GM18508 (cell line): ENCODE measurements around the gene MYBPC2.
"Not testable (repeated sequence)": the region's sequence is repeated elsewhere in the genome, so short reads cannot be mapped to it uniquely, and the experiment has no call there.

Experiments
- ATAC-seq: cut with Tn5 transposase; IDR thresholded peaks from one replicate; pipeline ENCODE4 v1.9.1; 2021; ENCODE audit warnings: moderate number of reproducible peaks; ENCODE audit not compliant: insufficient read depth, unreplicated experiment

MYBPC2 gene

DNA sequence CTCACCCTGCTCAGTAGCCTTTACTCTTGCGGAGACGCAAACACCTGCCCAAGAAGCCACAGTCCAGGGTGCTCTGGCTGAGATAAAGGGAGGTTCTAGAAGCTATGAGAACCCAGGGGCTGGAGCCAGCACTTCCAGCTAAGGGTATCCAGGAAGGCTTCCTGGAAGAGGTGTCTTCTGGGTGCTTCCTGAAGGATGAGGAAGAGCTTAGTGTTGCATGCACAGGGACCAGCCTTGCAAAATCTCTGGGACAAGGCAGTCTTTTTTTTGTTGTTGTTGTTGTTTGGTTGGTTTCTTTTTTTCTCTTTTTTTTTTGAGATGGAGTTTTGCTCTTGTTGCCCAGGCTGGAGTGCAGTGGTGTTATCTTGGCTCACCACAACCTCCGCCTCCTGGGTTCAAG is 20.6 kb downstream of the MYBPC2 start:
- no peak for ATAC-seq

- no peak for ATAC-seq
Observed at GRCh38 chr19:50455992-50456391, 23.3 kb downstream of the MYBPC2 start.

DNA sequence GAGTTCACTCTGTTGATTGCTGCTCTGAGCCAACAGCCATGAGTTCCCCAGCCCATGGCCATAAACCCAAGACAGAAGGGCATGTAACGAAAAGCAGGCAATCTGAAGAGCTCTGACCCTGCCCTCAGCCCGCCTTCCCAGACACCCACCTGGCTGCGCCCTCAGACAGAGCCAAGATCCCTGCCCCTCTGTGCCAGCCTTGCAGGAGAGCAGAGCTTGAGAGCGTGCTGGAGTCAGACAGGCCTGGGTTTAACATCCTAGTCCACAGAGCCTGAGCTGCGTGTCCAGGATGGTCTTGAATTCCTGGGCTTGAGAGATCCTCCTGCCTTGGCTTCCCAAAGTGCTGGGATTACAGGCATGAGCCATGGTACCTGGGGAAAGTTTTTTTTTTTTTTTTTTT is 24.6 kb downstream of the MYBPC2 start:
- no peak for ATAC-seq

DNA sequence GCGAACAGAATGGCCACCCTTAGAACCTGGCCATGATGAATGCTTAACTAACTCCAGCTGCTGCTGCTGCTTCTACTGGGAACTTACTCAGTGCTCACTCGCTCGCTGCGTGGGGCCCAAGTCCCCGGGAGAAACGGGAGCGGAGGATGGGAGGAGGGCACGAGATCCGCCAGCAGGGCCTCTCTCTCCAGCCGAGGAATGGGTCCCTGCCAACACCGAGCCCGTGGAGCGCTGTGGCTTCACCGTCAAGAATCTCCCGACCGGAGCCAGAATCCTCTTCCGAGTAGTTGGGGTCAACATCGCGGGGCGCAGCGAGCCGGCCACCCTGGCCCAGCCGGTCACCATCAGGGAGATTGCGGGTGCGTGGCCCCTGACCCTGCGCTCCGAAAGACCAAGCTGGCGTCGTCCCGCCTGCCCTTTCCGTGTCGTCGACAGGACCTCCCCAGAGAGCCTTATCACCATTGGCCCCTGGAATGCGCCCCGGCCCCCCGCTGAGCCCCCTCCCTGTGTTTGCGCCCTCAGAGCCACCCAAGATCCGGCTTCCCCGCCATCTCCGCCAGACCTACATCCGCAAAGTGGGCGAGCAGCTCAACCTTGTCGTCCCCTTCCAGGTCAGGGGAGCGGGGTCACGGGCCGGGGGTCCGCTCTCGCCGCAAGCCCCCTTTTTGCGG is 25.8 kb downstream of the MYBPC2 start:
- no peak for ATAC-seq

GRCh38 chr19:50459067-50459456 is 26.4 kb downstream of the MYBPC2 start:
- no peak for ATAC-seq

DNA sequence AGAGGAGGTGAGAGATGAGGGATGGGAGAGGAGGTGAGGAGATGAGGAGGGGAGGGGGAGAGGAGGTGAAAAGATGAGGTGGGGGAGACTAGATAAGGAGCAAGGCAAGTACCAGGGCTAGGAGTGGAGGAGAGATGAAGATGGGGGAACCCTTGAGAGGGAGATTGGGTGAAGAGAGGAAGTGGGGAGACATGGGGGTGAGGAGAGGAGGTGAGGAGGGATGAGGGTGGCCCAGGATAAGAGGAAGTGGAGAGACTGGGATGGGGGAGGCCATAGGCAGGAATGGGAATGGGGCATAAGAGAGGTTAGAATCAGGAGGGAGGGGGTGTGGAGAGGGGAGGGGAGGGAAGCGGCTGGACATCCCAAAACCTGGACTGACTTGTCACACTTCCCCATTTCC is 26.9 kb downstream of the MYBPC2 start:
- ATAC-seq = no peak

GRCh38 chr19:50460161-50460765 is 27.6 kb downstream of the MYBPC2 start:
- no peak for ATAC-seq

GRCh38 chr19:50461066-50461875 is 28.6 kb downstream of the MYBPC2 start:
- no peak for ATAC-seq

DNA sequence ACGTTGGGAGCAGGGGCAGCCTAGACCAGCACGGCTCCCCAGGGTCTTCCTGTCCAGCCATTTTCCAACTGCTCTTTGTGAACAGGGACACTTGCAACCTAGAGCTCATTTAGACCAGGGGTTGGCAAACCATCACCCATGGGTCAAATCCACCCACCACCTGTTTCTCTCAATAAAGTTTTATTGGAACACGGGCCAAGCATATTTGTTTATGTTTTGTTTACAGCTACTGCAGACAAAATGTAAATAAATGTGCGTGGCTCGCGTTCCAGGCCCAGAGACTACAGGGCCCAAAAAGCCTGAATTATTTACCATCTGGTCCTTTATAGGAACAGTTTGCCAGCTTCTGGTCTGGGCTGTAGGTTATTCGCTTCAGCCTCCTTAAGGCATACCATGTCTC is 30.3 kb downstream of the MYBPC2 start:
- ATAC-seq = no peak

GRCh38 chr19:50464348-50464747 is 31.7 kb downstream of the MYBPC2 start:
- no peak for ATAC-seq

DNA sequence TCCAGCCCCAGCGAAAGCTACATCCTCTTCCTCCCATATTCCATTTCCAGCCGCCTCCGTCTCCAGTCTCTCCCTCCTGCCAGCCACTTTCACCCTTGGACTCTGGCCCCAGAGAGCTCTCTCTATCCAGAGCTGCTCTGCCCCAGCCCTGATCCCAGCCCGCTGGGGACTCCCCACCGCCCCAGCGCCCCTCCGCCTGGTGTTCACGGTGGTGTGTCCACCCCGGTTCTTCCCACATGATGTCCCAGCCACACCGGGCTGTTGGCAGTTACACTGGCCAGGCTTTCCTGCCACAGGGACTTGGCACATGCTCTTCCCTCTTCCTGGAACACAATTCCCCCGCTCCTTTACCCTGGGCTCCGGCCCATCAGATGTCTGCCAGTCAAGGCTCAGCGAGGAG is 32.3 kb downstream of the MYBPC2 start:
- ATAC-seq = no peak

GRCh38 chr19:50465986-50466705 is 33.5 kb downstream of the MYBPC2 start:
- no peak for ATAC-seq

DNA sequence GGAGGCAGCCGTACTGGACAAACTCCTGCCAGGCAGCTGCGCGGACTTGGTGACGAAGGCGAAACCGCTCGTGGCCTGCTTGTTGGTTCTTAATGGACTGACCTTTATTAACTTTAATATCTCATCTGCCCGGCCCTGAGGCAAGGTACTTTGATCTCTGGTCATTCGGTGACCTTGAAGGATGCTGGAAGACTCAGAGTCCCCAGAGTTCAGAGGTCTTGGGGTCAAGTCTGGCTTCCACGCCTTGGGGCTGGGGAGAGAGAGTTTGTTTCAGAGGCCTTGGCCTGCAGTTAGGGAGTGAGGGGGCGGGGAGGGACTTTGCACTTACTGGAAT is 34.0 kb downstream of the MYBPC2 start:
- ATAC-seq = no peak

DNA sequence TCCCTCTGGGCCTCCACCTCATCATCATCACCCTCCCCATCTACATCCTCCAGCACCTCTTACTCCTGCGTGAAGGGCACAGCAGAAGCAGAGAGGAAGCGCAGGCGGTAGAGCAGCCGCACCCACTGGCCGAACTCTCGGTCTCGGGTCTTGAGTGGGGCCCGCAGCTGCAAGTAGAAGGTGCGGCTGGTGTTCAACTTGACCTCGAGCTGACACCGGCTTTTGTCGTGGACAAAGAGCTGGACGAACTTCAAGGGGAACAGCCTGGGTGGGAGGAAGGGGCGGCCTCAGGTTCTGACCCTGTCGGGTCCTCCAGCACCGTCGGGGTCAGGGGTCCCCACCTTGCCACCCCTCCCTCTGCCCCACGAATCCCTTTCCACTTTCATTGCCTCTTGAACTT is 34.9 kb downstream of the MYBPC2 start:
- ATAC-seq = no peak

- no peak for ATAC-seq
Observed at GRCh38 chr19:50468818-50469217, 36.1 kb downstream of the MYBPC2 start.

GRCh38 chr19:50473336-50473735 is 40.6 kb downstream of the MYBPC2 start:
- ATAC-seq = not testable (repeated sequence)

GRCh38 chr19:50475101-50475568 is 42.4 kb downstream of the MYBPC2 start:
- no peak for ATAC-seq

GRCh38 chr19:50475736-50476223 is 43.1 kb downstream of the MYBPC2 start:
- no peak for ATAC-seq

DNA sequence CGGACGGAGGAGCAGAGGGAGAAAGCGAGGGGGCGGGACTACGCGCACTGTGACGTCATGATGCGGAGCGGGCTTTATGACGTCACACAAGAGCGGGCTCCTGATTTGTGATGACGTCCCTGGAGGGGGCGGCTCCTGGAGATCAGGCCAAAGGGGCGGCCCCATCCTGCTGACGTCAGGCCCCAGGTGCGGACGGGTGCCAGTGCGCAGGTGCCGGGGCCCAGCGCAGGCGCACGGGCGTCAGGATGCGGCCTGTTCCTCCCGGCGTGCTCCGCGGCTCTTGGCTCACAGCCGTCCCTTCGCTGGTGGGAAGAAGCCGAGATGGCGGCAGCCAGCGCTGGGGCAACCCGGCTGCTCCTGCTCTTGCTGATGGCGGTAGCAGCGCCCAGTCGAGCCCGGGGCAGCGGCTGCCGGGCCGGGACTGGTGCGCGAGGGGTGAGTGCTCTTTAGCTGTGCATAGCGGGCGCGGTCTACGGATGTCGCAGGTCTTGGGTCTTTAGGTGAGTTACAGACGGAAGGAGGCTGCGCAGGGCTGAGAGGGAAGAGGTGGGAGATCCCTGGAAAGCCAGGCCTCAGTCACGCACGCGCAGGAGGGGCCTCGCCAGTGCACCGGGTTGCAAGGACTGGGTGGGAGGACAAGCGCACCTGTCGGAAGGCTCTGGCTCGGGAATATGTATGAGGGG is 43.7 kb downstream of the MYBPC2 start, which contains the start of the genes EMC10 and GARIN5A:
Gene EMC10 (plus strand): TSS at position 284 of the 683 bp plus-strand sequence. CDS start 38 bp downstream, at position 322.
Gene GARIN5A (minus strand): TSS at position 625 of the 683 bp plus-strand sequence. CDS start 460 bp downstream, at position 165.
- ATAC-seq = no peak

DNA sequence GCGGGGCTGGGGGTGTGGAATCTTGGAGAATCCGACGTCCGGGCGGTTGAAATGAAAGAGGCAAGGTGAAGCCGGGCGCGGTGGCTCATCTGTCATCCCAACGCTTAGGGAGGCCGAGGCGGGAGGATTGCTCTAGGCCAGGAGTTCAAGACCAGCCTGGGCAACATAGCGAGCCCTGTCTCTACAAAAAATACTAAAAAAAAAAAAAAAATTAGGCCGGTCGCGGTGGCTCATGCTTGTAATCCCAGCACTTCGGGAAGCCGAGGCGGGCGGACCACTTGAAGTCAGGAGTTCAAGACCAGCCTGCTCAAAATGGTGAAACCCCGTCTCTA is 44.2 kb downstream of the MYBPC2 start:
- ATAC-seq = no peak
